Right lobe of liver (tissue), 6 donors: ENCODE data around the gene ABL1. TPM values are rescaled to one million over a fixed set of nuclear protein-coding genes. Genes with fewer than 3 reads are reported as not detected.

ENCODE experiments used
- ATAC-seq, 4 donors: fragments of 200-7000 bp; cut with Tn5 transposase; one replicate each; pipeline ENCODE4 v1.9.1; 2020; ENCODE audit warnings: mild to moderate bottlenecking in 4 of 4, moderate library complexity in 4 of 4
- DNase-seq, 3 donors: peaks; one replicate each; pipeline ENCODE4 v3.0.0-alpha.2; 2020
- H3K27ac ChIP-seq, 3 donors: fragments of 200-600 bp; one replicate each; pipeline ENCODE4 v1.8.0; 2022
- H3K27me3 ChIP-seq, 2 donors: fragments of 200-600 bp; one replicate each; pipeline ENCODE4 v1.8.0; 2022
- H3K36me3 ChIP-seq, 4 donors: fragments of 200-600 bp; sonication (generic) in 1 of 4; one replicate each; pipeline versions ENCODE4 v1.5.1 to v1.8.0; 2017 to 2022; ENCODE audit warnings: control low read depth in 1 of 4
- H3K4me1 ChIP-seq, 4 donors: fragments of 200-600 bp; sonication (generic) in 1 of 4; one replicate each; pipeline versions ENCODE4 v1.5.1 to v1.8.0; 2017 to 2022; ENCODE audit warnings: control low read depth in 1 of 4
- H3K4me3 ChIP-seq, 3 donors: fragments of 200-600 bp; one replicate each; pipeline ENCODE4 v1.8.0; 2022
- H3K9me3 ChIP-seq, 4 donors: fragments of 200-600 bp; sonication (generic) in 1 of 4; one replicate each; pipeline versions ENCODE4 v1.5.1 to v1.8.0; 2017 to 2022; ENCODE audit warnings: control low read depth in 1 of 4
- POLR2A ChIP-seq: fragments of 450-650 bp; IDR thresholded peaks from one replicate; pipeline ENCODE4 v1.6.1; 2017; ENCODE audit warnings: antibody characterized with exemption, mild to moderate bottlenecking
- WGBS: methylation state at CpG from one replicate; pipeline ENCODE4 v1.1.6; 2018; ENCODE audit warnings: low coverage, low lambda C conversion rate; ENCODE audit not compliant: insufficient coverage; ENCODE audit errors: missing lambda C conversion rate; 5-methylcytosine and 5-hydroxymethylcytosine counted together
- intact Hi-C, 2 donors: fragments of 100-400 bp; cut with DNase I; formaldehyde crosslinking; loops; one replicate each; pipeline versions ENCODE4 v1.11.2 to v1.14.1; 2022
- total RNA-seq, 6 experiments: library from RNA; depleted of rRNA in 2 of 6; stranded (reverse); fragments of >200 nt in 2 of 6; fragmentation: NEBNext Ultra II Directional in 3 of 6; extraction: Animal tissue kit (Norgen Biotek cat#: 25700) in 3 of 6; gene quantifications; one replicate each; pipeline versions ENCODE4 v1.1.0 to v1.2.4, GENCODE V29; 2016 to 2023
- TF ChIP-seq, protein P1 (sequence below), 4 donors: fragments of 200-600 bp in 3 of 4; fragments of 450-650 bp in 1 of 4; IDR thresholded peaks; one replicate each; pipeline versions ENCODE4 v1.5.1 to v1.8.0; 2016 to 2022; ENCODE audit warnings: antibody characterized with exemption in 4 of 4, mild to moderate bottlenecking in 2 of 4
- donor health status: DM: no; HTN: yes; CAD: no.
- donor health status: DM: no; HTN: no; CAD: no.
- donor health status: DM: no; HTN: no; CAD: no.
- donor health status: DM: no; HTN: yes; CAD: no.
- donor health status: DM: no; HTN: yes; CAD: no.

ABL1 gene
- total RNA-seq, 6 experiments from 2014 or later = 17.0 to 25.8 (median 18.8) TPM

- H3K27ac ChIP-seq = no peak overlapping the region
- no peaks in the 10 kb centered on the region for H3K4me1 ChIP-seq
- intact Hi-C loops = no loop called here
- no peak overlapping the region for H3K4me3 ChIP-seq
- 48% methylated on average over 18 of the region's 38 CpGs for WGBS
- H3K27me3 ChIP-seq = no peaks in the 10 kb centered on the region
- TF ChIP-seq POLR2A = no peak
- TF ChIP-seq, protein P1, sequence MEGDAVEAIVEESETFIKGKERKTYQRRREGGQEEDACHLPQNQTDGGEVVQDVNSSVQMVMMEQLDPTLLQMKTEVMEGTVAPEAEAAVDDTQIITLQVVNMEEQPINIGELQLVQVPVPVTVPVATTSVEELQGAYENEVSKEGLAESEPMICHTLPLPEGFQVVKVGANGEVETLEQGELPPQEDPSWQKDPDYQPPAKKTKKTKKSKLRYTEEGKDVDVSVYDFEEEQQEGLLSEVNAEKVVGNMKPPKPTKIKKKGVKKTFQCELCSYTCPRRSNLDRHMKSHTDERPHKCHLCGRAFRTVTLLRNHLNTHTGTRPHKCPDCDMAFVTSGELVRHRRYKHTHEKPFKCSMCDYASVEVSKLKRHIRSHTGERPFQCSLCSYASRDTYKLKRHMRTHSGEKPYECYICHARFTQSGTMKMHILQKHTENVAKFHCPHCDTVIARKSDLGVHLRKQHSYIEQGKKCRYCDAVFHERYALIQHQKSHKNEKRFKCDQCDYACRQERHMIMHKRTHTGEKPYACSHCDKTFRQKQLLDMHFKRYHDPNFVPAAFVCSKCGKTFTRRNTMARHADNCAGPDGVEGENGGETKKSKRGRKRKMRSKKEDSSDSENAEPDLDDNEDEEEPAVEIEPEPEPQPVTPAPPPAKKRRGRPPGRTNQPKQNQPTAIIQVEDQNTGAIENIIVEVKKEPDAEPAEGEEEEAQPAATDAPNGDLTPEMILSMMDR (IDR thresholded peaks at IDR 0.05) = no peak
- DNase-seq (peak in 1 of 3 donors; percentile 61), ATAC-seq (peak; percentile 44 to 88 (median 81))
- H3K9me3 ChIP-seq = no peaks in the 10 kb centered on the region
- H3K36me3 ChIP-seq = no peaks in the 10 kb centered on the region
Measured at GRCh38 chr9:130912932-130913598, 78.0 kb downstream of the ABL1 start.

DNA sequence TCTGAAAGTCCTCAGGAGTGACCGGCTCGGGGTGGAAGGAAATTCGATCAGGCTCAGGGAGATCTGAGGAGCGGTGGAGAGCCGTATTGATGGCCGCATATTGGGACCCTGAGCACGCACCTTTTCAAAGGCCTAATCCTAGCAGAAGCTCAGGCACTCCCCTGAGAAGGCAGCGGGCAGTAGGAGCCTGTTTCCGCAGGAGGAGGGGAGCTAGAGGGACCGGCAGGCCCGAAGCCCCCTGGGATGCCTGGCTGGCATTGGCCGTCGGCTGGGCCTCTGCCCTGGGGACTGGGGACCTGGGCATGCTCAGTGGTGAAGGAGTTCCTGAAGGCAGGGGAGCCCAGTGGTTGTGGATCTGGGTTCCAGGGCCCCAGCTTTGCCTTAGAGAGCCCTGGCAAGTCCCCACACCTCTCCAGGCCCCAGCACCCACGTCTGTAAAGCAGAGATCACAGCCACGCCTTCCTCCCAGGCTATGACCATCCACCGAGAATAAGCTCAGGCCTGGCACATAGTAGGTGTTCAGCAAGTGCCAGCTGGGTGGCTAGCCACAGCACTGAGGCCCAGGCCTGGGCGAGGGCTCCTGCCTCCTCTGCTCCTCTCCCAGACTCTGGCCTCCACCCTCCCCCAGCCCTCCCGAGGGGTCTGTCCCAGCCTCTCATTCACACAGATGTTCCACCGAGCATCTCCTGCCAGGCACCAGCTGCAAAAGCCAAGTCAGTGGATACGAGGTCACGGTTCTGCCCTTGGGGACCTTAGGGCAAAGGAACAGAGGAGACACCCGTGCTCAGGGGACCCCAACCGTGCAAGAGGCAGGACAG, 78.8 kb downstream of the ABL1 start:
- intact Hi-C loops = no loop called here
- TF ChIP-seq POLR2A = no peak
- TF ChIP-seq, protein P1 (IDR thresholded peaks at IDR 0.05) = no peak
- Histone ChIP-seq H3K27me3 (no peaks in the 10 kb centered on the region), H3K27ac (no peak overlapping the region), H3K36me3 (no peaks in the 10 kb centered on the region), H3K4me3 (no peak overlapping the region), H3K4me1 (no peaks in the 10 kb centered on the region), H3K9me3 (no peaks in the 10 kb centered on the region)
- WGBS = 29% methylated on average over 4 of the region's 23 CpGs
- no peak for DNase-seq
- ATAC-seq = no peak

GRCh38 chr9:130914417-130915095, 79.5 kb downstream of the ABL1 start:
- no peak for TF ChIP-seq POLR2A
- TF ChIP-seq, protein P1 (IDR thresholded peaks at IDR 0.05) = no peak
- Histone ChIP-seq H3K4me1 (no peaks in the 10 kb centered on the region), H3K4me3 (no peak overlapping the region), H3K27ac (no peak overlapping the region), H3K36me3 (no peaks in the 10 kb centered on the region), H3K27me3 (no peaks in the 10 kb centered on the region), H3K9me3 (no peaks in the 10 kb centered on the region)
- peak in 1 of 4 donors; percentile 13 for ATAC-seq
- no peak for DNase-seq
- intact Hi-C loops = no loop called here
- 40% methylated on average over 3 of the region's 24 CpGs for WGBS

GRCh38 chr9:130915096-130915447, 80.0 kb downstream of the ABL1 start:
- Histone ChIP-seq H3K4me3 (no peak overlapping the region), H3K9me3 (no peaks in the 10 kb centered on the region), H3K4me1 (no peaks in the 10 kb centered on the region), H3K27ac (no peak overlapping the region), H3K36me3 (no peaks in the 10 kb centered on the region), H3K27me3 (no peaks in the 10 kb centered on the region)
- 66% methylated on average over 5 of the region's 8 CpGs for WGBS
- ATAC-seq = no peak
- DNase-seq = no peak
- intact Hi-C loops = no loop called here
- TF ChIP-seq, protein P1 (IDR thresholded peaks at IDR 0.05) = no peak
- TF ChIP-seq POLR2A = no peak
